Activated naive CD4-positive, alpha-beta T cell treated with anti-CD3 and anti-CD28 coated beads, Interleukin-2, amount 10 ng/mL, durations not matched to agents 7 days and 5 days (primary cell): Measurements from ENCODE around the gene MMP25.
"Not testable (repeated sequence)": the region's sequence is repeated elsewhere in the genome, so short reads cannot be mapped to it uniquely, and the experiment has no call there.

ENCODE experiments used
- CTCF ChIA-PET: fragments of 350-600 bp; sonication (Branson Sonifier 250); formaldehyde crosslinking; loops from one replicate; lab custom pipeline; 2021; ENCODE audit warnings: antibody characterized with exemption; lab: Charles Lee
- DNase-seq: peaks from one replicate; pipeline ENCODE4 v3.0.0-alpha.2; 2020
- H3K27ac Mint-ChIP-seq: one replicate; pipeline ENCODE4 v1.8.0; 2021; ENCODE audit warnings: mild to moderate bottlenecking, moderate library complexity, mixed read lengths
- H3K27me3 Mint-ChIP-seq: one replicate; pipeline ENCODE4 v1.8.0; 2021; ENCODE audit warnings: mild to moderate bottlenecking, mixed read lengths
- H3K36me3 Mint-ChIP-seq: one replicate; pipeline ENCODE4 v1.8.0; 2021; ENCODE audit warnings: mixed read lengths
- H3K4me1 Mint-ChIP-seq: one replicate; pipeline ENCODE4 v1.8.0; 2021; ENCODE audit warnings: mixed read lengths
- H3K4me3 Mint-ChIP-seq: one replicate; pipeline ENCODE4 v1.8.0; 2021; ENCODE audit warnings: mild to moderate bottlenecking, moderate library complexity, mixed read lengths
- H3K9me3 Mint-ChIP-seq: one replicate; pipeline ENCODE4 v1.8.0; 2021; ENCODE audit warnings: mixed read lengths

The MMP25 gene

DNA sequence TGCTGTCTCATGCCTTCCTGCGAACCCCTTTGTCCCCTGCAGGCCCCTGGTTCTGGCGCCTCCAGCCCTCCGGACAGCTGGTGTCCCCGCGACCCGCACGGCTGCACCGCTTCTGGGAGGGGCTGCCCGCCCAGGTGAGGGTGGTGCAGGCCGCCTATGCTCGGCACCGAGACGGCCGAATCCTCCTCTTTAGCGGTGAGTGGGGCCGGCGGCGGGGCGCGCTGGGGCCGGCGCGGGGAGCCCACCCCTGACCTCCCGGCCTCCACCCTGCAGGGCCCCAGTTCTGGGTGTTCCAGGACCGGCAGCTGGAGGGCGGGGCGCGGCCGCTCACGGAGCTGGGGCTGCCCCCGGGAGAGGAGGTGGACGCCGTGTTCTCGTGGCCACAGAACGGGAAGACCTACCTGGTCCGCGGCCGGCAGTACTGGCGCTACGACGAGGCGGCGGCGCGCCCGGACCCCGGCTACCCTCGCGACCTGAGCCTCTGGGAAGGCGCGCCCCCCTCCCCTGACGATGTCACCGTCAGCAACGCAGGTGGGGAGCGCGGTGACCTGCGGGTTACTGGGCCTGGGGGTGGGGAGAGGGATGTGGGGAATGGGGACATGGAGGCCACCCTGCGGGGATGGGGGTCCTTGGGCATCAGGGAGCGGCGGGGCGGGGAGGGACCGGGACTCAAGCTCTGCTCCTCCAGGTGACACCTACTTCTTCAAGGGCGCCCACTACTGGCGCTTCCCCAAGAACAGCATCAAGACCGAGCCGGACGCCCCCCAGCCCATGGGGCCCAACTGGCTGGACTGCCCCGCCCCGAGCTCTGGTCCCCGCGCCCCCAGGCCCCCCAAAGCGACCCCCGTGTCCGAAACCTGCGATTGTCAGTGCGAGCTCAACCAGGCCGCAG lies 12.0 kb downstream of the MMP25 start:
- Mint-ChIP-seq H3K36me3 (peaks cover 35% of the 10 kb centered on the region), H3K4me3 (peak overlapping the region; percentile 96), H3K9me3 (no peaks in the 10 kb centered on the region), H3K4me1 (peaks cover 81% of the 10 kb centered on the region), H3K27ac (peak overlapping the region; percentile 94), H3K27me3 (no peaks in the 10 kb centered on the region)
- DNase-seq: peak; percentile 74
- CTCF ChIA-PET: interaction anchor here (0.9 to 6.5 kb wide), 13 partner anchors 8 to 111 kb away, joined by 3 to 131 read pairs (median 11); partner anchors contain the start of genes ZNF213 and ZSCAN10

DNA sequence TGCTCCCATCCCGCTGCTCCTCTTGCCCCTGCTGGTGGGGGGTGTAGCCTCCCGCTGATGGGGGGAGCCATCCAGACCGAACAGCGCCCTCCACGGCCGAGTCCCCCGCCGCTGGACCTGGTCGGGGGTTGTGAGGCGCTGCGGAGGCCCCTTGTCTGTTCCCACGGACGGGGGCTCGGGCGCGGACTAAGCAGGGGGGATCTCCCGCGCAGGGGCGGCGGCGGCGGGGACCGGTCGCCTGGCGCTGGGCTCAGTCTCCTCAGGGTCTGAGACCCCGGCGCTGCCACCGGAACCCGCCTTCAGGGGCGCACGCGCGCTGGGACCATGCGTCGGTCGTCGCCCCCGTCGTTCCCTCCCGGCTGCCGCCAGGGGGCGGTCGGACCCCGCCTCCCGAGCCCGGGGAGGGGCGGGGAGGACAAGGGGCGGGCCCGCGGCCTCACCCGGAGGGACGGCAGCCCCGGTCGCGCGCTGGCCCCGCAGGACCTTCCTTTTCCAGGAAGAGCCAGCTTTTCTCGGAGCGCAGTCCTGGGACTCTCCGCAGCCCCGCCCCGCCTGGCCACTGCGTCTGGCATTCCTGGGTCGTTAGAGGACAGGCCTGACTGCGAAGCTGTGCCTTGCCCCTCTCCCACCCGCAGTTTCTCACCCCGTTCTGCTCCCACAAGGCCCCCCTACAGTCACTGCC lies 12.8 kb downstream of the MMP25 start:
- CTCF ChIA-PET: interaction anchor here (0.7 to 6.5 kb wide), 17 partner anchors 9 to 110 kb away, joined by 3 to 131 read pairs (median 9); partner anchors contain the start of genes ZNF213 and ZSCAN10
- no peaks in the 10 kb centered on the region for H3K27me3 Mint-ChIP-seq
- H3K4me3 Mint-ChIP-seq: peak overlapping the region; percentile 96
- no peaks in the 10 kb centered on the region for H3K9me3 Mint-ChIP-seq
- DNase-seq: peak; percentile 89
- peaks cover 79% of the 10 kb centered on the region for H3K4me1 Mint-ChIP-seq
- peaks cover 28% of the 10 kb centered on the region for H3K36me3 Mint-ChIP-seq
- peak overlapping the region; percentile 92 for H3K27ac Mint-ChIP-seq

DNA sequence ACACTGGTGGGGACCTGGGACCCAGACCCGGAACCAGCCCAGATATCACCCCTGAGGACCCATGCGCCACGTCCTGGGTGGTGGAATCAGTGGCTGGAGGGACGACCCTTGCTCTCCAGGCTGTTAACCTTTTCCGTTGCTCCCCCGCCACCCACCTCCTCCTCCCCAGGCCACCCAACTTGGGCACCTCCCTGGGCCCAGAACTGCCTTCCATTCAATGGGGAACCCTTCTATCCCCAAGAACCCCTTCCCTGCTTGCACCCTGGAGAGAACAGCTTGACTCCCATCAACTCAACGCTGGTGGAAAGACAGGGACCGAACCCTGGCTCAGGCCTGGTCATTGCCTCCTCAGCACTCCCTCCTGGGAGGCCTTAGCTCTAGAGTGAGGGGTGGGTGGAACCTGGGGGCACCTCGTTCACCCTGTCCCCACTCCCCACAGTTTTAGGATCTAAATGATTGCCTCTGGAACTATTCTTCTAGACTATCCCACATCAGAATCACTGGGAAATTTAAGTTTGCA lies 13.4 kb downstream of the MMP25 start:
- CTCF ChIA-PET: interaction anchor here (0.7 to 6.5 kb wide), 13 partner anchors 9 to 108 kb away, joined by 3 to 131 read pairs (median 11); partner anchors contain the start of genes ZNF213 and ZSCAN10
- H3K27ac Mint-ChIP-seq: peak overlapping the region; percentile 91
- no peaks in the 10 kb centered on the region for H3K27me3 Mint-ChIP-seq
- H3K4me3 Mint-ChIP-seq: peak overlapping the region; percentile 96
- H3K9me3 Mint-ChIP-seq: no peaks in the 10 kb centered on the region
- H3K36me3 Mint-ChIP-seq: peaks cover 24% of the 10 kb centered on the region
- no peak for DNase-seq
- peaks cover 79% of the 10 kb centered on the region for H3K4me1 Mint-ChIP-seq

DNA sequence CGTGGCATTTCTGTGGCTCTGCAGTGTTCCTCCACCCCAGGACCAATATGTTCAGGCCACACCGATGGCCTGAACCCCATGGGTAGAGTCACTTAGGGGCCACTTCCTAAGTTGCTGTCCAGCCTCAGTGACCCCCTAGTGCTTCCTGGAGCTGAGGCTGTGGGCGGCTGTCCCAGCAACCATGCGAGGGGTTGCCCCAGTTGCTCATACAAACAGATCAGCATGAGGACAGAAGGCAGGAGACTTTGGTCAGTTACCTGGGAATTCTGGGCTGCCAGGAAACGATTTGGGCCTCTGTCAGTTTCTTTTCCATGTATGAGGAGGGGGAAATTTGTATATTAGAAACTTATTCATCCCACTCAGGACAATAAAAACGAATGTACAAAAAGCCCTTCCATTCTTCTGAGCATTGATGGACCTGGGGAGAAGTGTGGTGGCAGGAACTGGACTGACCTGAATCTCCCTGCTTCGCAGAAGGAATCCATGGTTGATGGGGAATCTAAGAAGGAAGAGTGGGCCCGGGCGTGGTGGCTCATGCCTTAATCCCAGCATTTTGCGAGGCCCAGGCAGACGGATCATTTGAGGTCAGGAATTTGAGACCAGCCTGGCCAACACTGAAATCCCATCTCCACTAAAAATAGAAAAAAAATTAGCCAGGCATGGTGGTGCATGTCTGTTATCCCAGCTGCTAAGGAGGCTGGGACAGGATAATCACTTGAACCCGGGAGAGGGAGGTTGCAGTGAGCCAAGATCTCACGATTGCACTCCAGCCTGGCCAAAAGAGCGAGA lies 14.2 kb downstream of the MMP25 start:
- H3K9me3 Mint-ChIP-seq: no peaks in the 10 kb centered on the region
- H3K4me1 Mint-ChIP-seq: peaks cover 79% of the 10 kb centered on the region
- peaks cover 19% of the 10 kb centered on the region for H3K36me3 Mint-ChIP-seq
- no peaks in the 10 kb centered on the region for H3K27me3 Mint-ChIP-seq
- peak overlapping the region; percentile 96 for H3K4me3 Mint-ChIP-seq
- CTCF ChIA-PET: interaction anchor here (1.0 to 7.0 kb wide), 12 partner anchors 16 to 107 kb away, joined by 3 to 131 read pairs (median 20); partner anchors contain the start of genes ZNF213 and ZSCAN10
- DNase-seq: no peak
- H3K27ac Mint-ChIP-seq: peak overlapping the region; percentile 91

DNA sequence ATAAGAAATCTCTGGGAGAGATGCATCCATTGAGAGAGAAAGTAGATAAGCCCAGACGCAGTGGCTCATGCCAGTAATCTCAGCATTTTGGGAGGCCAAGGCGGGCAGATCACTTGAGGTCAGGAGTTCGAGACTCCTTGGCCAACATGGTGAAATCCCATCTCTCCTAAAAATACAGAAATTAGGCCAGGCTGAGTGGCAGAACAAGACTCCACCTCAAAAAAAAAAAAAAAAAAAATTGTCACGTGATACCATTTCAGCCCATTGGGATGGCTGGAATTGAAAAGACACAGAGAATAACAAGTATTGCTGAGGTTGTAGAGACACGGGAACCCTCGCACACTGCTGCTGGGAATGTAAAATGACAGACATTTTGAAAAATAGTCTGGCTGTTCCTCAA lies 16.2 kb downstream of the MMP25 start:
- Mint-ChIP-seq H3K4me3 (no peak overlapping the region), H3K4me1 (peaks cover 67% of the 10 kb centered on the region), H3K27me3 (no peaks in the 10 kb centered on the region), H3K36me3 (peaks cover 23% of the 10 kb centered on the region), H3K9me3 (no peaks in the 10 kb centered on the region), H3K27ac (no peak overlapping the region)
- DNase-seq: no peak
- CTCF ChIA-PET: interaction anchor here (0.8 to 7.0 kb wide), 4 partner anchors 36 to 103 kb away, joined by 3 to 67 read pairs (median 7); partner anchors contain the start of gene ZSCAN10

DNA sequence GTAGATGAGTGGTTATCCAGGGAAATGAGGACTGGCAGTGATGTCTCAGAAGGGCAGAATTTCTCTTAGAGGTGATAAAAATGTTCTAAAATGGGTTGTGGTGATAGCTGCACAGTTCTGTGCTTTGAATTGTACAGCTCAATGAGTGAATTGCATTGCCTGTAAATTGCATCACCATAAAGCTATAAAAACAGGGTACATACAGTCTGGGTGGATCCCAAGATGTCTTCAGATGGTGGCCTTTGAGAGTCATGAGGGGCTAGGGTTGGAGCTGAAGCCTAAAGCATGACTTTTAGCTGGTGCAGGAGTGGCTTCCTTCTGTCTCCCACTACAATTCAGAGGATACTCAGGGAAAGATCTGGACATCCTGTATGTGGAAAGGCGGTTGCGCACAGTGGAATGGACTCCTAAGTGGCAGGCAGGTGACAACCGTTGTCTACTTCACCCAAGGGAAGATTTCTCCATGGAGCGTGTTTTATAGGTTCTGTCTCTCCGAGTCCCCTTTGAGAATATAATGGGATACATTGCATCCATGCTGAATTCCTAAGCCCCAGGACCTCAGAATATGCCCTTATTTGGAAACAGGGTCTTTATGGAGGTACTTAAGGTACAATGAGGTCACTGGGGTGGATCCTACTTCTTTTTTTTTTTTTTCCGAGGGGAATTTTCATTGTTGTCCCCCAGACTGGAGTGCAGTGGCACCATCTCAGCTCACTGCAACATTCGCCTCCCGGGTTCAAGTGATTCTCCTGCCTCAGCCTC lies 17.4 kb downstream of the MMP25 start:
- DNase-seq: no peak
- no peaks in the 10 kb centered on the region for H3K27me3 Mint-ChIP-seq
- H3K9me3 Mint-ChIP-seq: no peaks in the 10 kb centered on the region
- H3K4me1 Mint-ChIP-seq: peaks cover 74% of the 10 kb centered on the region
- H3K36me3 Mint-ChIP-seq: peaks cover 34% of the 10 kb centered on the region
- H3K4me3 Mint-ChIP-seq: peak overlapping the region; percentile 95
- peak overlapping the region; percentile 94 for H3K27ac Mint-ChIP-seq
- CTCF ChIA-PET: interaction anchor here (0.9 to 7.0 kb wide), 7 partner anchors 11 to 102 kb away, joined by 3 to 67 read pairs (median 5); partner anchors contain the start of gene ZSCAN10

DNA sequence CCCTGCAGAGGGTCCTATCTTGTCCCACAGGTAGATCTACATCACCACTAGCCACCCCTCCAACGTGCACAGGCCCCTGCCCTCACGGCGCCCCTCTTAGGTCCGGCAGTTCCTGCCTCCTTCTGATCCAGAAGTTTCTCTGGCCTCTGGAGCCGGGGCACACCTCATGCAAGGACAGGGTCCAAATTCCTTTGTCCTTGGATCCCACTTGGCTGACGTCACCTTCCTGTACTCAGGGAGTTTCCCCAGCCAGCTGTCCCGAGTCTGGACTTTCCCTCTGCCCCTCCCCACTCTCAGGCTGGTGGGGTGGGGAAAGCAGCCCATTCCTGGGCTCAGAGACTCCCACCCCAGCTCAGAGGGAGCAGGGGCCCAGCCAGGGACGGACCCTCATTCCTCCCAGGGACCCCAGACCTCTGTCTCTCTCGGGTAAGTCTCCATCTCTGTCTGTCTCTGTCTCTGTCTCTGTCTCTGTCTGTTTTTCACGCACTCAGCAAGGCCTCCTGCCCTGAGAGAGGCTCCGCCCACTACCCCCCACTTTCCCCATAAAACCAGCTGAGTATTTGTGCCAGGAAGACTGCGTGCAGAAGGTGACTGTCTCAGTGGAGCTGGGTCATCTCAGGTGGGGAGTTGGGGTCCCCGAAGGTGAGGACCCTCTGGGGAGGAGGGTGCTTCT lies 18.8 kb downstream of the MMP25 start, which contains the start of gene IL32:
IL32 (plus strand) TSS at position 572 of the 673 bp plus-strand sequence. CDS start 172 bp downstream, outside the sequence.
- Mint-ChIP-seq H3K4me3 (peak within 1 kb of the TSS; percentile 95), H3K36me3 (peaks cover 46% of the 10 kb centered on the region), H3K4me1 (peaks cover 78% of the 10 kb centered on the region), H3K9me3 (no peaks in the 10 kb centered on the region), H3K27me3 (no peaks in the 10 kb centered on the region), H3K27ac (peak within 1 kb of the TSS; percentile 94)
- CTCF ChIA-PET: interaction anchor here (1.2 to 7.0 kb wide), 4 partner anchors 9 to 65 kb away, joined by 3 to 67 read pairs (median 9); partner anchors contain the start of gene ZSCAN10
- DNase-seq: peak; percentile 81

DNA sequence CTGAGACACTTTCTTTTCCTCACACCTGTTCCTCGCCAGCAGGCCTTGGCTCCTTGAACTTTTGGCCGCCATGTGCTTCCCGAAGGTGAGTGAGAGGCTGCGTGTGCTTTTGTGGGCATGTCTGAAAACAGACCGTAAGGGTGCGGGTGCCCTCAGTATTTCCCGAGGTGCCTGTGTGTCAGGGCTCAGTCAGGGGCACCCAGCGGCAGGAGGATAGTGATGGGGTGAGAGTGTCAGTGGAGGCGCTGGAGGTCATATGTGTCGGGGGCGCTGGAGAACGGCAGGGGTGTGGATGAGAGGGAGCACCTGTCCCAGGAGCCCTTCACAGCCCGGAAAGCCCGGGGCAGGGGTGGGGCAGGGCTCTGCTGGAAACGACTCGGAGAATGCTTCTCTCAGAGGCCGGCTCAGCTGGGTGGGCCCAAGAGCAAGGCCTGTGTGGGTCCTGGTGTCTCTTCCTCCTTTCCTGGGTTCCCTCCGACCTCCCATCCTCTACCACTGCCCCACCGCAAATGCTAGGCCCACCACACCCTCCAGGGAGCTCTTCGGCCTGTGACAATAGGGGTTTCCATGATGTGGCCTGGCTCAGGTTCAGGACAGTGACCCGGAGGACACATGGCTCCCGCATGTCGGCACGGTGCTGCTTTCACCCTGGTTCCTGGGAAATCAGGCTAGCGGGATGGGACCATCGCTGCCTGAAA lies 19.5 kb downstream of the MMP25 start:
- Mint-ChIP-seq H3K4me1 (peaks cover 79% of the 10 kb centered on the region), H3K27me3 (no peaks in the 10 kb centered on the region), H3K27ac (peak overlapping the region; percentile 94), H3K9me3 (no peaks in the 10 kb centered on the region), H3K36me3 (peaks cover 49% of the 10 kb centered on the region), H3K4me3 (peak overlapping the region; percentile 95)
- CTCF ChIA-PET: interaction anchor here (1.2 to 7.0 kb wide), 5 partner anchors 9 to 64 kb away, joined by 3 to 67 read pairs (median 7); partner anchors contain the start of gene ZSCAN10
- DNase-seq: peak; percentile 47

DNA sequence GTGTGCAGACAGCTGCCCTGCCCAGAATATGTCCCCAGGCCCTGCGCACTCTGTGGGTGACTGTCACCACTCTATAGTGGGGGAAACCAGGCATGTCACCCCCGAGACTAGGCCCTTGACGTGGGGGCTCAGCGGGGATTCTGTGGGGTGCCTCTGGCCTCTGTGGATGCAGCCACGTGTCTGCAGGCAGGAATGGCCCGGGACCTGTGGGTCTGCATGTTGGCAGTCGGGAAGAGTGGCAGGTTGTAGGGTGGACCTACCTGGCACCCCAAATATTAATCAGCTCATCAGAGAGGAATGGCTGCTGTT lies 20.0 kb downstream of the MMP25 start:
- peaks cover 50% of the 10 kb centered on the region for H3K36me3 Mint-ChIP-seq
- H3K4me3 Mint-ChIP-seq: peak overlapping the region; percentile 95
- H3K27me3 Mint-ChIP-seq: no peaks in the 10 kb centered on the region
- CTCF ChIA-PET: interaction anchor here (1.2 to 7.0 kb wide), 3 partner anchors 35 to 64 kb away, joined by 3 to 67 read pairs (median 3); no protein-coding TSS in a partner anchor
- peak overlapping the region; percentile 94 for H3K27ac Mint-ChIP-seq
- no peak for DNase-seq
- H3K9me3 Mint-ChIP-seq: no peaks in the 10 kb centered on the region
- H3K4me1 Mint-ChIP-seq: peaks cover 81% of the 10 kb centered on the region

DNA sequence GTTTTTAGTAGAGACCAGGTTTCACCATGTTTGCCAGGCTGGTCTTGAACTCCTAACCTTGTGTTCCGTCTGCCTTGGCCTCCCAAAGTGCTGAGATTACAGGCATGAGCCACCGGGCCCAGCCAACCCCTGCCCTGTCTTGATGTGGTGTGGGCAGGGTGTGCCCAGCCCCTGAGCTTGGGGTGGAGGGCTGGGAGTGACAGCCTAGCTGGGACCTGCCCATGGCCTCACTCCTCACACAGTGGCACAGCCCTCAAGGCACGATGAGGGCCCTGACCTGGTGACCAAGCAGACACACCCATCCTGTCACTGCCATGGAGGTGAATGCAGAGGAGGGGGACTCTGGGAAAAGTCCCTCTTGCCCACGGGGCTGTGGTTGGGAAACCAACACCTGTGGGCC lies 22.1 kb downstream of the MMP25 start:
- peak overlapping the region; percentile 95 for H3K4me3 Mint-ChIP-seq
- H3K27me3 Mint-ChIP-seq: no peaks in the 10 kb centered on the region
- no peaks in the 10 kb centered on the region for H3K9me3 Mint-ChIP-seq
- CTCF ChIA-PET: interaction anchor here (0.9 to 1.7 kb wide), 2 partner anchors 9 to 18 kb away, joined by 3 to 4 read pairs; no protein-coding TSS in a partner anchor
- peaks cover 80% of the 10 kb centered on the region for H3K4me1 Mint-ChIP-seq
- peaks cover 58% of the 10 kb centered on the region for H3K36me3 Mint-ChIP-seq
- peak; percentile 61 for DNase-seq
- peak overlapping the region; percentile 100 for H3K27ac Mint-ChIP-seq

DNA sequence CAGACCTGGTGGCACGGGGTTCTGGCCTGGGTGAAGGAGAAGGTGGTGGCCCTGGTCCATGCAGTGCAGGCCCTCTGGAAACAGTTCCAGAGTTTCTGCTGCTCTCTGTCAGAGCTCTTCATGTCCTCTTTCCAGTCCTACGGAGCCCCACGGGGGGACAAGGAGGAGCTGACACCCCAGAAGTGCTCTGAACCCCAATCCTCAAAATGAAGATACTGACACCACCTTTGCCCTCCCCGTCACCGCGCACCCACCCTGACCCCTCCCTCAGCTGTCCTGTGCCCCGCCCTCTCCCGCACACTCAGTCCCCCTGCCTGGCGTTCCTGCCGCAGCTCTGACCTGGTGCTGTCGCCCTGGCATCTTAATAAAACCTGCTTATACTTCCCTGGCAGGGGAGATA lies 22.8 kb downstream of the MMP25 start:
- peak overlapping the region; percentile 60 for H3K4me3 Mint-ChIP-seq
- peaks cover 58% of the 10 kb centered on the region for H3K36me3 Mint-ChIP-seq
- CTCF ChIA-PET: interaction anchor here (1.7 kb wide), 1 partner anchor 10 kb away, joined by 4 read pairs; no protein-coding TSS in a partner anchor
- not testable (repeated sequence) for DNase-seq, H3K27me3 Mint-ChIP-seq, H3K9me3 Mint-ChIP-seq
- H3K27ac Mint-ChIP-seq: peak overlapping the region; percentile 100
- peaks cover 82% of the 10 kb centered on the region for H3K4me1 Mint-ChIP-seq
